ENCODE results near the gene HMBS.

Gene HMBS

GRCh38 chr11:119077839-119078238 is 6.8 kb upstream of the HMBS start:
- DNase-seq, result no peak

DNA sequence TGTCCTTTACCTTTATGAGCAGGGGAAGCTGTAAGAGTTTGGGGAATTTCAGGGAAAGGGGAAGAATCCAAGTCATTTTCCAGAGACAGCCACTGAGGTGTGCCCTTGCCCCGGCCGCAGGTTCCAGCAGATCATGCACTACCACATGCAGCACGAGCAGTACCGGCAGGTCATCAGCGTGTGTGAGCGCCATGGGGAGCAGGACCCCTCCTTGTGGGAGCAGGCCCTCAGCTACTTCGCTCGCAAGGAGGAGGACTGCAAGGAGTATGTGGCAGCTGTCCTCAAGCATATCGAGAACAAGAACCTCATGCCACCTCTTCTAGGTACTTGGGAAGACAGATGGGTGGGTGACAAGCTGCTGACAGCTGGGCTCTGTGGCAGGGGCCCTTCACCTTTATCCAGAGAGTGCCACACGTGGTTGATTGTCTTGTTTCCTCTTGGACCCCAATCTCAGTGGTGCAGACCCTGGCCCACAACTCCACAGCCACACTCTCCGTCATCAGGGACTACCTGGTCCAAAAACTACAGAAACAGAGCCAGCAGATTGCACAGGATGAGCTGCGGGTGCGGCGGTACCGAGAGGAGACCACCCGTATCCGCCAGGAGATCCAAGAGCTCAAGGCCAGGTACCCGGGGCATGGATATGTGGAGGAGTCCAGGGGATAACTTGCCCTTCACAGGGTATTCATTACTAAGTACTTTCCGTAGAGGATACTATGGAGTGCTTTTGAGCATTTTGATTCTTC is 5.8 kb upstream of the HMBS start:
- DNase-seq, result no peak

DNA sequence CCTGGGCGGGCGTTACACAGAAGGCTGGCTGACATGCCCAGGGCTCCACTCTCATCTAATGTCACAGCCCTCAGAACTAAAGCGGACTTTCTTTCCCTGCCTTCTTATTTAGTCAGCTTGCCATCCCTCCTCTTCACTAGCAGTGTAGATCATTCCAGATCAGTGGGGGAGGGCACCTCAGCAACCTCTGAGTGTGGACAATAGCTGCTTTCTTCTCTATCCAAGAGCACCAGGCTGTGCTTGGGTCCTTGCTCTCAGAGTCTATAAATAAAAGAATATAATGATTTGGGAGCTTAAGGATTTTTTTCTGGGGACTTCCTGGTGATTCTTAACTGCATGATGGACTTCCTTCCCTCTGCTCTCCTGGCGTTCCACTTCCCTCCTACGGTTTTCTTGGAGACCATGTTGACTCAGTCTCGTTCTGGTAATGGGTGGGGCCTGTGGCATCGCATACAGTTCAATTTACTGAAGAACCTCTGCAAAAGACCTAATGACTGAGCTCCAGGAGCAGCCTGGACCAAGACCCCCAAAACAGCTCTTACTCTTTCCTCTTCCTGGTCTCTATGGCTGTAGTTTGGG is 2.9 kb upstream of the HMBS start:
- DNase-seq, result no peak

- DNase-seq, result no peak
Observed at GRCh38 chr11:119085437-119085847, 761 bp downstream of the HMBS start.

- no peak for DNase-seq
Observed at GRCh38 chr11:119087123-119087522, 2.4 kb downstream of the HMBS start.

DNA sequence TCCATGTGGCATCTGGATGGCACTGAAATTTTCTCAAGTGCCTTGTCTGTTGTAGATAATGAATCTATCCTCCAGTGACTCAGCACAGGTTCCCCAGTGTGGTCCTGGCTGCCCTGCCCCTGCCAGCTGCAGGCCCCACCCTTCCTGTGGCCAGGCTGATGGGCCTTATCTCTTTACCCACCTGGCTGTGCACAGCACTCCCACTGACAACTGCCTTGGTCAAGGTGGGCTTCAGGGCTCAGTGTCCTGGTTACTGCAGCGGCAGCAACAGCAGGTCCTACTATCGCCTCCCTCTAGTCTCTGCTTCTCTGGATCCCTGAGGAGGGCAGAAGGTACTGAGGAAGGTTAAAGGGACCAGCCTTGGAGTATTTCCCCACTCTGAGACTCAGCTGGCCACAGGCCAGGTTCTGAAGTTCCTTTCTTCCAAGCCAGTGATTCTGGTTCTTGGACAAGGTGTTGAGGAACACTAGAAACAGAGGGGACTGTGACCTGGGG is 3.1 kb downstream of the HMBS start:
- no peak for DNase-seq

GRCh38 chr11:119088406-119088805 is 3.7 kb downstream of the HMBS start:
- DNase-seq, result no peak

DNA sequence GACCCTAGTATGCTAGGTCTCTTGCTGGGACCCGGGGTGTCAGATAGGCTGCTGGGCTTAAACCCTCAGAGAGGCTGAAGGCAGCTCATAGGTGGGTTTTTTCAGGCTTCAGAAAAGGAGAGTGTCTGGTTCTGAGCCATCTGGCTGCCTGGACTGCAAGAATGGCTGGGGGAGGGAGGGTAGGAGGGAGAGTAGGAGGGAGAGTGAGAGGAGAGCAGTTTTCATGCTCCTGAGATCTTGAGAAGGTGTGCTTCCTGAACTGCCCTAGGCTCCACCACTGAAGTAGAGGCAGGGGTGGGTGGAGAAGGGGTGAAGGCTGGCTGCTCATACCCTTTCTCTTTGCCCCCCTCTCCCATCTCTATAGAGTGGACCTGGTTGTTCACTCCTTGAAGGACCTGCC is 4.6 kb downstream of the HMBS start:
- DNase-seq, result no peak

- no peak for DNase-seq
Observed at GRCh38 chr11:119091178-119091577, 6.5 kb downstream of the HMBS start.

GRCh38 chr11:119091966-119092879 is 7.5 kb downstream of the HMBS start:
- DNase-seq, result no peak

DNA sequence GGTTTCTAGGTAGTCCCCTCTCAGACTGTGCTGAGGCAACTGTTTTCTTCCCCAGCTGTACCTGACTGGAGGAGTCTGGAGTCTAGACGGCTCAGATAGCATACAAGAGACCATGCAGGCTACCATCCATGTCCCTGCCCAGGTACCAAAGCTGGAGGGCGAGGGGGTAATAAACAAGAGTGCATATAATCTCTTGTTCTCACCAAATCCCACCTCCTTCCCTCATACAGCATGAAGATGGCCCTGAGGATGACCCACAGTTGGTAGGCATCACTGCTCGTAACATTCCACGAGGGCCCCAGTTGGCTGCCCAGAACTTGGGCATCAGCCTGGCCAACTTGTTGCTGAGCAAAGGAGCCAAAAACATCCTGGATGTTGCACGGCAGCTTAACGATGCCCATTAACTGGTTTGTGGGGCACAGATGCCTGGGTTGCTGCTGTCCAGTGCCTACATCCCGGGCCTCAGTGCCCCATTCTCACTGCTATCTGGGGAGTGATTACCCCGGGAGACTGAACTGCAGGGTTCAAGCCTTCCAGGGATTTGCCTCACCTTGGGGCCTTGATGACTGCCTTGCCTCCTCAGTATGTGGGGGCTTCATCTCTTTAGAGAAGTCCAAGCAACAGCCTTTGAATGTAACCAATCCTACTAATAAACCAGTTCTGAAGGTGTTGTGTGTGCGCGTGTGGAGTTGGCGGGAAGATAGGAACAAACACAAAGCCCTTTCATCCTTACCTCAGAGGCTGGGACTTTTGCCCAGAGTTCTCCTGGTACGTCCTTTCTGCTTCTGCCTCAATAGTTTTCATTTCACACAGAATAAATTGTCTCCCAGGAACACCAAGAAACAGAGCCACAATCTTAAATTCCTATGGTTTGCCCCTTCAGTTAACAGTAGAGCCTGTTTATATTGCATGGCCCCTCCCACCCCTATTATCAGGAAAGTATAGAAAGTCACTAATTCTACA is 8.5 kb downstream of the HMBS start:
- DNase-seq, result peak; percentile 16

GRCh38 chr11:119093942-119094815 is 9.5 kb downstream of the HMBS start:
- DNase-seq, result no peak

GRCh38 chr11:119094816-119095065 is 10.1 kb downstream of the HMBS start:
- DNase-seq, result no peak

GRCh38 chr11:119095066-119095880 is 10.6 kb downstream of the HMBS start:
- peak; percentile 99 for DNase-seq

DNA sequence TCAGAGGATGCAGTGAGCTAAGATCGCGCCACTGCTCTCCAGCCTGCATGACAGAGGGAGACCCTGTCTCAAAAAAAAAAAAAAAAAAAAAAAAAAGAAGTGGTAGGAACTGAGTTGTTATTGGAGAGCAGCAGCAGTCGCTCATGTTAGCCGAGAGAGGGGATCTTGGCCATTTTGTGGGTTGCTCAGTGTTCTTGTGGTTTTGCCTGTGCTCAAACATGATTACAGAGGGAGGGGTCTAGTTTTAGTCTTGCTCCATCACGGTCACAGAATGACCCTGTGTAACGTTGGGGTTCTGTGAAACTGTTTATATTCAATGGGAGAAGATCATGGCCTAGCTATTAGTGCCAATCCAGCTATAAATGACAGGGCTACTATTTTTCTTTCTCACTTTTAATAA is 15.0 kb downstream of the HMBS start:
- no peak for DNase-seq

GRCh38 chr11:119100246-119100970 is 15.7 kb downstream of the HMBS start:
- peak; percentile 33 for DNase-seq

DNA sequence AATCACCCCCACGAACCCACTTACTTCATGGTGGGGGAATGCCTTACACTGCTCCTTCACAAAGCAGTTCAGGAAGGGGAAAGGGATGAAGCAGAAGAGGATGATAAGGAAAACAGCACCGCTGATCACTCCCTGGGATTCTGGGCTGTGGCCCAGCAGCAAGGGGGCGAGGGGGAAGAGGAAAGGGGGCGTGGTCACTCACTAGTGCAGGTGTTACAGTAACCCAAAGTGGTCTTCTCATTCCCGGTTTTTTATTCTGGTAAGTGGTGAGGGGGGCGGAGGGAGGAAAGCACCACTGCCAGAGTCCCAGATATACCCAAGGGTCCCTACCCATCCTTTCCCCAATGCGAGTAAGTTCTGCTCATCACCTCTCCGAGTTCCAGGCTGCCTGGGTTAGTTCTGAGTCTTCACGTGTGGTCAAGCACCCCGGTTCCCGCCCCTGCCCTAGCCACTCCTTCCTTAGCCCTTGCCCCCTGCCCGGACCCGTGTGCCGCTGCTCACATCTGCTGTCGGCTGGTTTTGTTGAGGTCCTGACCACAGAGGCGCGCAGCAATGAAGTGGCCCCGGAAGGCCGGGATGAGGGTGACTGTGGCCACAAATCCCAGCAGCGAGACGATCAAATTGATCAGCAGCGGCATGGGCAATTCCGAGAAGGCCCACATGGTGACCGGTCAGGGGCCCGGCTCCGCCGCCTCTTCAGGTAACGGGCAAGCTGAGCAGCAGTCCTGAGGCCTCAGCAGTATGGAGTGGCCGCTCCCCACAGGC is 16.5 kb downstream of the HMBS start:
- DNase-seq, result no peak

GRCh38 chr11:119101759-119102423 is 17.2 kb downstream of the HMBS start, which contains the start of gene DPAGT1:
DPAGT1 (minus strand) TSS chr11:119101853; CDS start chr11:119101655, 198 bp downstream.
- peak; percentile 100 for DNase-seq

Measured in NCI-H1092 treated with DMSO at 0.1 percent for 48 hours (cell line).